CD4-positive, alpha-beta T cell treated with Interleukin-21 for 1 hour (primary cell): ENCODE measurements around the gene ARL9.
A peak's percentile ranks its signal among the peaks of the same experiment; 100 is the strongest.

Experiments used
- DNase-seq: peaks from one replicate; pipeline ENCODE4 v3.0.0-alpha.2; 2020

Gene ARL9

GRCh38 chr4:56531823-56532222 lies 26.2 kb downstream of the ARL9 start:
- DNase-seq: no peak

- DNase-seq: no peak
Observed at GRCh38 chr4:56532239-56532638, 26.6 kb downstream of the ARL9 start.

- no peak for DNase-seq
Observed at GRCh38 chr4:56535915-56536314, 30.3 kb downstream of the ARL9 start.

- no peak for DNase-seq
Observed at GRCh38 chr4:56537147-56537546, 31.6 kb downstream of the ARL9 start.

- no peak for DNase-seq
Observed at GRCh38 chr4:56540826-56541225, 35.2 kb downstream of the ARL9 start.

GRCh38 chr4:56544573-56545131 lies 39.1 kb downstream of the ARL9 start:
- DNase-seq: peak; percentile 86

GRCh38 chr4:56550642-56551041 lies 45.1 kb downstream of the ARL9 start:
- DNase-seq: no peak

GRCh38 chr4:56551516-56551915 lies 45.9 kb downstream of the ARL9 start:
- DNase-seq: no peak

GRCh38 chr4:56552273-56552672 lies 46.7 kb downstream of the ARL9 start:
- DNase-seq: no peak

GRCh38 chr4:56570041-56570440 lies 64.5 kb downstream of the ARL9 start:
- DNase-seq: no peak
